GM19372 (cell line): Measurements from ENCODE around the gene DAGLB.
A peak's percentile ranks its signal among the peaks of the same experiment; 100 is the strongest.
"Not testable (repeated sequence)": the region's sequence is repeated elsewhere in the genome, so short reads cannot be mapped to it uniquely, and the experiment has no call there.

ENCODE experiments used
- ATAC-seq: cut with Tn5 transposase; IDR thresholded peaks from one replicate; pipeline ENCODE4 v1.9.1; 2021; ENCODE audit warnings: mild to moderate bottlenecking, low read depth, moderate library complexity; ENCODE audit not compliant: unreplicated experiment

Gene DAGLB

DNA sequence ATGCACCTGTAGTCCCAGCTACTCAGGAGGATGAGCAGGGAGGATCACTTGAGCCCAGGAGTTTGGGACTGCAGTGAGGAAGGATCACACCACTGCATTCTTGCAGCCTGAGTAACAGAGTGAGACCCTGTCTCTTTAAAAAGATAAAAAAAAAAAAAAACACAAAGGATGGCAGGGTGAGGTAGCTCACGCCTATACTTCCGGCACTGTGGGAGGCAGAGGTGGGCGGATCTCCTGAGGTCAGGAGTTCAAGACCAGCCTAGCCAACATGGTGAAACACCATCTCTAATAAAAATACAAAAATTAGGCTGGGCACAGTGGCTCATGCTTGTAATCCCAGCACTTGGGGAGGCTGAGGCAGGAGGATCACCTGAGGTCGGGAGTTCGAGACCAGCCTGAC is 15.9 kb upstream of the DAGLB start:
- not testable (repeated sequence) for ATAC-seq

DNA sequence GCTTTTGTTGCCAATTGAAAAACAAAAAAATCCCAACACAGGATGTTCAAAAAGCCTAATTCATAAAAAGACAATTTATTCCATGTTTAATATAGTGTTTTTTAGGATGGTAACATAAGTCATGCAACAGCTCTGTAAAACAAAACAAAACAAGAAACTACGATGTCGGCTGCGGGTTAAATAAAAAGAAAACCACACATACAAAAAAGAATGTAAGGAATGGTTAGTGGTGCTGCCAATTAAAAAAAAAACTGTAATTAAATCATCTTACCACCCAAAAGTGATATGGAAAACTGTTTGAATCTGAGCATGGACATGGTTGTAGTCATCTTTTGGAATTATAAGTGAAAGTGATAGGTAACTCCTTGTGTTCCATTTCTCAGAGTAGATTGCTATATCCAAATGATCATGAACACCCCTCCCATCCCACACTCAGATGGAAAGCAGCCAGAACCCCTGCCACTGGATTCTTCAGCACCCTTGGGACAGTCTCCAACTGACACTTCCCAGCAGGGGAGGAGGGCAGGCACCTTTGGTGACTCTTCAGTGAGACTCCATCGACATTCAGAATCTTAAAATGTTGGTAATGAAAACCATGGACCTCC is 14.3 kb upstream of the DAGLB start:
- ATAC-seq, result no peak

DNA sequence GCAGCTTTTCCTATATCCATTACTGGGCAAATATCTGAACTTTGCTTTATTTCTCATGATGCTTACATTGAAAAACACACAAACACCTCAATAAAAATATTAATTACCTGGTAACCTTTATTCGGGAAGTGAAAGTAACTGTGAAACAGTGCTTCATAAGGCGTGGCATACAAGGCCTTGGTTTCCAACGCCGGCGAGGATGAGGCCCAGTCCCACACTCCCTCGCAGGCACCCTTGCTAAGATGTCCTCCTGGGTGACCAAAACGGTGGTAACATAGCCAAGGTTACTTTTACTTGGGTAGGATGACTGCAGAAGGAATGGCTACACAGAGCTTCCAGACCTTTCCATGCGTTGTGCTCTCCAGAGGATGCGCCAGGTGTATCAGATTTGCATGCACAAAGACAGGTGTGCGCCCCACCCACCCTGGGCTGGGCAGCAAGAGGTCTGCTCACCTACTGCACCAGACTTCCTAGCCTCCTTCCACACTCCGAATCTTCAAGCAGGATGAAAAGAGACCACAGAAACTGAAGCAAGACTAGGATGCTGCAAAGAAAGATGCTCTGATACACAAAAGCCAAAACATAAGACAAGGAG is 13.3 kb upstream of the DAGLB start:
- ATAC-seq, result no peak

DNA sequence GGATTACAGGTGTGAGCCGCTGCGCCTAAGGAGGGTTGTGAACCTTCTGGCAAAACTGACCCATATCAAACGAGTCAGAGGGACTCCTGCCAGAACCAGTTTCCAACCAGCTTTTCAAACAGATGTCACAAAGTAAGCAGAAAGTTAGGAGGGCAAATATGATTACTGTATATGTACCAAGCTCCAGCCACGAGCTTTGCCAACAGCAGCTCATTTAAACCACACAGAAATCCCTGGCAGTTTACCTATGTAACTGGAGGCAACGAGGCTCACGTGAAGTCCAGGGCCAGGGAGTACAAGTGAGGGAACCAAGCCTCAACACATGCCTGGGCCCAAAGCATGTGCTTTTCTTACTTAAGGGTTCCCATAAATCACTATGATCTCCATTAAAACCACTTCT is 12.5 kb upstream of the DAGLB start:
- no peak for ATAC-seq

DNA sequence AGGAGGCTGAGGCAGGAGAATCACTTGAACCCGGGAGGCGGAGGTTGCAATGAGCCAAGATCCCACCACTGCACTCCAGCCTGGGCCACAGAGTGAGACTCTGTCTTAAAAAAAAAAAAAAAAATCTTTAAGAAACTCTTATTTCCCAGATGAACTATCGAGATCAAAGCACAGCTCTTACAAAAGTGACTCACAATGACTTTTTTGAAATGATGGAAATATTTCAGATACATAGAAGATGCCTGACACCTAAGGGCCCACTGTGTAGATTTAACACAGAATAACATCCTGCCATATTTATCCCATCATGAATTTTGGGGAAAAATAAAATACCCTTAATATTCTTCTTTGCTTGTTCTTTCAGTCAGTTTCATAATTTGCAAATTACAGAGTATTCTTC is 10.9 kb upstream of the DAGLB start:
- ATAC-seq, result not testable (repeated sequence)

GRCh38 chr7:6453734-6454133 is 6.0 kb upstream of the DAGLB start:
- no peak for ATAC-seq

GRCh38 chr7:6451224-6451705 is 3.5 kb upstream of the DAGLB start:
- ATAC-seq, result no peak

GRCh38 chr7:6450591-6450990 is 2.8 kb upstream of the DAGLB start:
- ATAC-seq, result not testable (repeated sequence)

DNA sequence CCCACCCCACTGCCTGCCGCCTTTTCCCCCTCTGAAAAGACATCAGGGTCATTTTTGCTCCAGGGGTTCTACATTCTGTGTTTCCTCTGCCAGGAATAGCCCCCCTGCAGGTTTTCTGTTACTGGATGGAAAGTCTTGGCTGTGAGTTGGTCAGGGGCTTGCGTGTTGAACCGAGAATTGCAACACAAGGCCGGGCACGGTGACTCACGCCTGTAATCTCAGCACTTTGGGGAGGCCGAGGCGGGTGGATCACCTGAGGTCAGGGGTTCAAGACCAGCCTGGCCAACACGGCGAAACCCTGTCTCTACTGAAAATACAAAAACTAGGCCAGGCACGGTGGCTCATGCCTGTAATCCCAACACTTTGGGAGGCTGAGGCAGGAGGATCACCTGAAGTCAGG is 2.1 kb upstream of the DAGLB start:
- ATAC-seq, result not testable (repeated sequence)

GRCh38 chr7:6448943-6449543 is 1.3 kb upstream of the DAGLB start:
- ATAC-seq, result no peak

- ATAC-seq, result no peak
These were observed 745 bp downstream of the DAGLB start for GRCh38 chr7:6446838-6447580.

DNA sequence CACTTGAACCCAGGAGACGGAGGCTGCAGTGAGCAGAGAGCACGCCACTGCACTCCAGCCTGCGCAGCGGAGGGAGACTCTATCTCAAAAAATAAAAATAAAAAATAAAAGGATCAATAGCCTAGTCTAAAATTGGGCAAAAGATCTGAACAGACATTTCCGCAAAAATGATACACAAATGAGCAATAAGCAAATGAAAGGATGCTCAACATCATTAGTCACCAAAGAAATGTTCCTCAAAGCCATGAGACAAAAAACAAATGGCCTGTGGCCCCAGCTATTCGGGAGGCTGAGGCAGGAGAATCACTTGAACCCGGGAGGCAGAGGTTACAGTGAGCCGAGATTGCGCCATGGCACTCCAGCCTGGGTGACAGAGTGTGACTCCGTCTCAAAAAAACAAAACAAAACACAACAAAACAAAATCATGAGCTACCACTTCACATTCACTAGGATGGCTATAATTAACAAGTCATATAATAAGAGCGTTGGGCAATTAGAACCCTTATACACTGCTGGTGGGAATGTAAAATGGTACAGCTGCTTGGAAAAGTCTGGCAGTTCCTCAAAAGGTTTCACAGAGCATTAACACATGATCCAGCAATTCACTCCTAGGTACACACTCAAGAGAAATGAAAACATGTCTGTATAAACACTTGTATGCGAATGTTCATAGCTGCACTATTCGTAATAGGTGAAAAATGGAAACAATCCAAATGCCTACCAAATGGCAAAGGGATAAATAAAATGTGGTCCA is 3.1 kb downstream of the DAGLB start:
- no peak for ATAC-seq

DNA sequence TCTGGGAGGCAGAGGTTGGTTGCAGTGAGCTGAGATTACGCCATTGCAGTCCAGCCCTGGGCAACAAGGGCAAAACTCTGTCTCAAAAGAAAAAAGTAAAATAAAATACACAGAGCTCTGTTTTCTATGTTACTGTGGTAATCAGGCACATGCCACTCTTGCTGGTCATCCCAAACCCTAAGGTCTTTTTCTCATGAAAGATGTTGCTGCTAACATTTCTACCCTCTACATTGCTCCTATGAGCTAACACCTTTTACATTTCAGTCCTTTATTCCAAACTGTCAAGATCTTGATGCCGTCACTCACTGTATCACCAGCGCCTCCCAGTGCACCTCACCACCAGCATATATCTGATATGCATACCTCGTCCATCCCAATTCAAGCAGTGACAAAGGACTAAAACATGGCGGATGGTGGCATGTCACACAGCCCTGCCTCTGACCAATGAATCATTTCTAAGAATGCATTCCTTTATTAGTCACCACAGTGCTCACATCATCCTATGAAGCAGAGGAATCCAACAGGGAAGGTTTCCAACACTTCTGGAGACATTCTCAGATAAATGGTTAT is 4.3 kb downstream of the DAGLB start:
- ATAC-seq, result no peak

- no peak for ATAC-seq
These were observed 5.6 kb downstream of the DAGLB start for GRCh38 chr7:6442114-6442513.

DNA sequence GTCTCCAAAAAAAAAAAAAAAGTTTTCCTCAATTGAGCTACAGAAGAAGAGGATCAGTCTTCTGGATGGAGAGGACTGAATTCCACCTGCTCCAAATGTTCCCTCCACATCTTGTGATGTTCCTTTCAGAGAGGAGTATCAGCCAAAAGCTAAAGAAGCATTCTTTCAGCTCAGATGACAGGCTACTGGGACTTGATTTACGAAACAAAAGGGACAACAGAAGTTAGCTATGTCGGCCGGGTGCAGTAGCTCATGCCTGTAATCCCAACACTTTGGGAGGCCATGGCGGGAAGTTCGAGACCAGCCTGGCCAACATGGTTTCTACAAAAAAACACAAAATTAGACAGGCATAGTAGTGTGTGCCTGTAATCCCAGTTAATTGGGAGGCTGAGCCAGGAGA is 7.4 kb downstream of the DAGLB start:
- ATAC-seq, result no peak

GRCh38 chr7:6438427-6438826 is 9.3 kb downstream of the DAGLB start:
- no peak for ATAC-seq

GRCh38 chr7:6437251-6437650 is 10.5 kb downstream of the DAGLB start:
- no peak for ATAC-seq

- ATAC-seq, result no peak
These were observed 11.4 kb downstream of the DAGLB start for GRCh38 chr7:6436385-6436685.

DNA sequence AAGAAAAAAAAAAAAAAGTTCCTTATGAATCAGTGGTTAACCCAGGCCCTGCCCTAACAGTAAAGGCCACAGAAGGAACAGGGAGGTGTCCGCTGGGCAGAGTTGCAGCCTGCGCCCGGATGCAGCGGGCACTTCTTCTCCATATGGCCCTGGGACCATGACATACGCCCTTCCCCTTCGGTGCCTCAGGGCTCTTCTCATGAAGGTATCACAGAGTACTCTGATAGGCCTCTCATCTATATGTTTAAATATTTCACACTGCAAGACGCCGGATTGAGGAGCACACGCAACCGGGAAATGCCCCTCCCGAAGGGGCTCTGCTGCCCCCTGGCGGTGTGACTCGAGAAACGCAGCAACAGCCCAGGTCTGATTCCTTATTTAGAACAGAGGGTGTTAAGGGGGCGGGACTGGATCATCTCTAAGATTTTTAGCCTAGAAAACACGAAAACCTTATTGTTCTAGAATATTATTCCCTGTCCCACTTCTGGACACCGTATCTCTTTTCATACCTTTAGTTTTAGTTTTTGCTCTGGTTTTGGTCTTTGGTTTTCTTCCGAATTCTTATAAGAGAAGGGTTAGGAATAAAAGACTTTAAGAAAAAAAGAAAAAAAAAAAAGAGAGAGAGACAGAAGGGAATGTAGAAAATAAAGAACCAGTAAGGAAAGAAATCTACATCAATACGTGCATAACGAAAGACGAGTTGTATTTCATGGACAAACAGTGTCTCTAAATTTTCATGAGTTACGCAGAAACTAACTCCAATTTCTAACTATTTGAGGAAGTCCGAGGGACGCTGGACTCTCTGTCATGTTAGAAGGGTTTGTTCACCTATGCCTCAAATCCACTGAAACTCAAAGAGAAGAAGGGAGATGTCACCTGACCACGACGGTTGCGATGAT is 12.0 kb downstream of the DAGLB start:
- ATAC-seq, result peak; percentile 79
